Activated naive CD8-positive, alpha-beta T cell treated with anti-CD3 and anti-CD28 coated beads for 36 hours (primary cell): ENCODE data around the gene SFMBT1. TPM values are rescaled to one million over a fixed set of nuclear protein-coding genes. Genes with fewer than 3 reads are reported as not detected.

Experiments used
- DNase-seq: peaks from one replicate; pipeline ENCODE4 v3.0.0; 2021
- H3K27ac Mint-ChIP-seq: one replicate; pipeline ENCODE4 v1.8.0; 2022; ENCODE audit warnings: mild to moderate bottlenecking, moderate library complexity, mixed read lengths
- H3K27me3 Mint-ChIP-seq: one replicate; pipeline ENCODE4 v1.8.0; 2022; ENCODE audit warnings: mild to moderate bottlenecking, mixed read lengths
- H3K36me3 Mint-ChIP-seq: one replicate; pipeline ENCODE4 v1.8.0; 2021; ENCODE audit warnings: mild to moderate bottlenecking, mixed read lengths
- H3K4me1 Mint-ChIP-seq: one replicate; pipeline ENCODE4 v1.8.0; 2021; ENCODE audit warnings: mixed read lengths
- H3K4me3 Mint-ChIP-seq: one replicate; pipeline ENCODE4 v1.8.0; 2022; ENCODE audit warnings: mild to moderate bottlenecking, moderate library complexity, mixed read lengths
- H3K9me3 Mint-ChIP-seq: one replicate; pipeline ENCODE4 v1.8.0; 2022; ENCODE audit warnings: mixed read lengths
- total RNA-seq, 2 experiments: library from RNA; stranded (reverse); gene quantifications; one replicate each; pipeline ENCODE4 v1.2.3, GENCODE V29; 2021

Gene SFMBT1
- total RNA-seq, 2 experiments from 2014 or later, result 19.7 to 21.9 TPM

DNA sequence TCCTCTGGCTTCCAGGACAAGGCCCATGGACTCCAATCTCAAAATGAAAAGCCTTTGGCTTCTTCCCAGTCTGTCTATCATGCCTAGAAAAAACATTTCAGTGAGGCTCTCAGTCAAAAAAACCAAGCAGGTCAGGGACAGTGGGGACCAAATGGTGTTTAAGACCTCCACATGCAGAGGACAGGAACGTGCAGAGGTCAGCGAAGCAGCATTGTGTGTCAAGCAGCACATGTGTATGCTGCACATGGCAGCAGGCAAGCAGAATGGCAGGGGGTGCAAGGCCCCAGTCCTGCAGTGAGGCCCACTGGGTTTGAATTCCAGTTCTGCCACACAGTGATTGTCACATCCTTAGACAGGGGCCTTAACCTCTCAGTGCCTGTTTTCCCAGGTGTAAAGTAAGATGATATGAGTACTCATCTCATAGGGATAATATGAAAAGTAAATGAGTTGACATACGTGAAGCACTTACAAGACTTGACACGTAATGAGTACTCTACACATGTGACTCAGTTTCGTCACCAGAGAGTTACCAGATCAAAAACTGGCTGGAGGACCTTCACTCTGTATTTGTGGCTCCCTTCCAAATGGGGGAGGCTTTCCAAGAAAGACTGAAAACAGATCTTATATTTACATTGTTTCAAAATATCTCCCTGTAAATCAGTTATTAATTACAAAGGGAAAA, 159.7 kb downstream of the SFMBT1 start:
- Mint-ChIP-seq H3K27me3 (no peaks in the 10 kb centered on the region), H3K4me3 (no peak overlapping the region), H3K4me1 (peaks cover 21% of the 10 kb centered on the region), H3K9me3 (no peaks in the 10 kb centered on the region), H3K36me3 (peaks cover 35% of the 10 kb centered on the region), H3K27ac (no peak overlapping the region)
- DNase-seq, result no peak

DNA sequence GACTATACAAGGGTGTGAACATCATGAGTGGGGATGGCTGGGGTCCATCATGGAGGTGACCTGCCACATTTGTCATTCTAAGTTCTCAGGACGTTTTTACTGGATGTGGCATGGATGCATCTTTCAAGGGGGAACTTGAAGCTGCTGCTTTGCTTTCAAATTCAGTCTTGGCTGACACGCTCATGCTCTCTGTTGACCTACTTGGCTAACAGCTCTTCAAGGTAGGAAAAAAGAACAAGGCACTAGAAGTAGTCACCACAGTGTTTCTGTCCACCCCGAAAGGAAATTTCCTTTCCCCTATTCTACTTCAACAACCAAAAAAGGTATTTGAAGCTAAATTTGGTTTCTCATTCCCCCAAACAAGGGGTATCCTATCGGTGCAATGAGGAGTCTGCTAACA, 163.5 kb downstream of the SFMBT1 start:
- DNase-seq, result no peak
- Mint-ChIP-seq H3K36me3 (peaks cover 32% of the 10 kb centered on the region), H3K27ac (no peak overlapping the region), H3K4me3 (no peak overlapping the region), H3K4me1 (peaks cover 16% of the 10 kb centered on the region), H3K27me3 (no peaks in the 10 kb centered on the region), H3K9me3 (no peaks in the 10 kb centered on the region)

DNA sequence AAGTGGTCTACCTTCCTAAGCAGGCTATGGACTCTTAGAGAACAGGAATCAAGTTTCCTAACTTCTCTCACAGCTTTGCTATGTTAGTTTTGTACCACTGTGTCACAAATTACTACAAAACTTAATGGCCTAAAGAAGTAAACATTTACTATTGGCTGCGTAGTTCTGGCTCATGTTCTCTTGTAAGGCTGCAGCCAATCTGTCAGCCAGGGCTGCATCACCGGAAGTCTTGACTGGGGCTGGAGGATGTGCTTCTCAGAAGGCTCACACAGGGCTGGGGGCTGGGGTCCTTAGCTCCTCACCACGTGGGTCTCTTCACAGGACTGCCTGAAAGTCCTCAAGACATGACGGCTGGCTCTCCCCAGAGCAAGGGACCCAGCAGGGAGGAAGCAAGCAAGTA, 164.0 kb downstream of the SFMBT1 start:
- H3K4me1 Mint-ChIP-seq, result peaks cover 16% of the 10 kb centered on the region
- no peak overlapping the region for H3K4me3 Mint-ChIP-seq
- H3K9me3 Mint-ChIP-seq, result no peaks in the 10 kb centered on the region
- DNase-seq, result no peak
- H3K27me3 Mint-ChIP-seq, result no peaks in the 10 kb centered on the region
- H3K27ac Mint-ChIP-seq, result no peak overlapping the region
- H3K36me3 Mint-ChIP-seq, result peaks cover 32% of the 10 kb centered on the region

DNA sequence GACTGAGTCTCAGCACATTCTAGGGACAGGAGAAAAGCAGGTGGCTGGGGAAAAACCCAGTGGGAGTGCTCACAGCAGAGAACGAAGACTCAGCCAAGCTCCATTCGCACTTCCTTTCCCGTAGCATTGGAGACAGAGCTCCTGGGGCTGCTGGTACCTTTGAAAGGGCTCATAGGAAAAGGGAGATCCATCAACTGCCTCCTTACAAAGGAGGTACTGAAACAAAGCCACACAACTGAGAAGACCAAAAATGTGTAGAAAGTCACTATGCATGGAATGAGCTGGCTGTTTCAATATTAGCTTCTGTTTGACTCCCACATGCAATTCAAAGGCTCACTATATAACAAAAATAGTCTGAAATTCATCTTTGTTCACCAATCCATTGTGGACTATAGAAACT, 165.4 kb downstream of the SFMBT1 start:
- peaks cover 20% of the 10 kb centered on the region for H3K36me3 Mint-ChIP-seq
- no peak overlapping the region for H3K4me3 Mint-ChIP-seq
- peak overlapping the region; percentile 1 for H3K27ac Mint-ChIP-seq
- no peak for DNase-seq
- H3K9me3 Mint-ChIP-seq, result no peaks in the 10 kb centered on the region
- H3K27me3 Mint-ChIP-seq, result no peaks in the 10 kb centered on the region
- H3K4me1 Mint-ChIP-seq, result peaks cover 20% of the 10 kb centered on the region

DNA sequence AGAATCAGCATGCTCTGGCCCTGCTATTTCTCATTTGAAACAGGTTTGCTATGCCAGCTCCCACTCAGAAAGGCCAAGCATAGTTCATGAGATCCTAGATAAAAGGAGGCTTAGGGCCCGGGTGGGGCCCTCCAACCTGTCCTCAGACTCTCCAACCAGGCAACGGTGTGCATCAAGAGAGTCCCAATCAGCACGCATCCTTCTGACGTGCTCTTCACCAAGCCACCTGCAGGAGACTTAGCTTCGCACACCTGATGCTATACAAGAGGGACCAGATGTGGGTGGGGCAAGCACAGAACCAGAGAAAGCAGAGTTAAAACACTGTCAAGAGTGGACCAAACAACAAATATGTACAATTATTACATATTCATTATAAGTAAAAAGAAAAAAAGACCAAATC, 165.8 kb downstream of the SFMBT1 start:
- Mint-ChIP-seq H3K4me3 (no peak overlapping the region), H3K9me3 (no peaks in the 10 kb centered on the region), H3K27me3 (no peaks in the 10 kb centered on the region), H3K27ac (no peak overlapping the region), H3K4me1 (peaks cover 24% of the 10 kb centered on the region), H3K36me3 (peaks cover 18% of the 10 kb centered on the region)
- no peak for DNase-seq

DNA sequence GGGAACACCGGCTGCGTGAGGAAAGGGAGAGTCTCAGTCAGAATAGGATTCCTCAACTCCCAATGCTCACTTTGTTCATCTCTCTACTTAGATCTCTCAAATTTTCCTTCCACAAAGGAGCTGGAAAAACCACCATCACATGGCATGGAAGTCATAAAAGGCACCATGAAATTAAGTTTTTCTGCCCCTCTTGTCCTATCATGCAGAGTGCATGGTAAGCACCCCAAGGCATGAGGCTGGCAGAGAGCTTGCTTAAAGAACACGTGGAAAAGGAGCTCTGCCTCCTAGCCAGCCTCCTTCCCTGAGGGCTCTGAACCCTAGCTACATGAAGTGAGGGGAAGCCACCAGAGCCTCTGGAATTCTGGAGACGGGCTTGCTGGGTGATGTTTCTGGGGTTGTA, 166.3 kb downstream of the SFMBT1 start:
- Mint-ChIP-seq H3K36me3 (peaks cover 15% of the 10 kb centered on the region), H3K27ac (no peak overlapping the region), H3K27me3 (no peaks in the 10 kb centered on the region), H3K4me3 (no peak overlapping the region), H3K9me3 (no peaks in the 10 kb centered on the region), H3K4me1 (peaks cover 29% of the 10 kb centered on the region)
- DNase-seq, result no peak

DNA sequence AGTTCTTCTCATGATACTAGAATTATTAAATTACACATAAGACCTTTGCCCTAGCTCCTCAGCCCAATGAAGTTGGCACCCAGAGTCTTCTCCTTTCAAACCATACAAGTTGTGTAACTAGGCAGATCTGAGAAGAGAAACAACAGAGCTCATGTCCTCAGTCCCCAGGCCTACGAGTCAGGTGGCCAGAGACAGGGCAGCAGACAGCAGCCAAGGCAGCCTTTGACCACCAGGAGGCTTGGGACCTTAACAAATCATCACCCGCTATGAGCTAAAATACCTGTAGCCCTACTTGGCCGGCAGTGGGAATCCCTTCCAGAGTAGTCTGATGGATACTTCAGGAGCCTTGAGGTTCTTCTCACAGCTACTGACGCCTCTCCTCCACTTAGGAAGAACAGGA, 166.8 kb downstream of the SFMBT1 start:
- Mint-ChIP-seq H3K27ac (no peak overlapping the region), H3K36me3 (peaks cover 11% of the 10 kb centered on the region), H3K4me1 (peaks cover 34% of the 10 kb centered on the region), H3K4me3 (no peak overlapping the region), H3K27me3 (no peaks in the 10 kb centered on the region), H3K9me3 (no peaks in the 10 kb centered on the region)
- DNase-seq, result no peak

DNA sequence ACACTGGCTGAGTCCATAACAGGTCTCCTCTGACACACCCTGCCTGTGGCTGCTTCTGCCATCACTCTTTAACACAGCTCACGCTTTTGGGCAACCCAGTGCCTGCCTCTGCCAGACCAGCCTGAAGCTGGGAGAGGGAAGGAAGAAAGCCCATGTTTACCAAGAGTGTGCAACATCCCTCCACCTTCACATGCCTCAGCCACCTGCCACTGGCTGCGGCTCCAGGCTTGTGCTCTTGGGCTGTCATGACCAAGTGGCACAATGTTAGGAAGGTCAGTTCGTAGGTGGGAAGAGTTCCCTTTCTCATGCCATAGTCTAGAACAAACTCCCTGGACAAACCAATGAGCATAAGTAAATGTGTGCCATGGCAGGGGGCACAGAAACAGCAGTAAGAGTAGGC, 168.8 kb downstream of the SFMBT1 start:
- Mint-ChIP-seq H3K4me1 (peaks cover 38% of the 10 kb centered on the region), H3K4me3 (no peak overlapping the region), H3K36me3 (peaks cover 15% of the 10 kb centered on the region), H3K27ac (no peak overlapping the region), H3K27me3 (no peaks in the 10 kb centered on the region), H3K9me3 (no peaks in the 10 kb centered on the region)
- DNase-seq, result no peak

DNA sequence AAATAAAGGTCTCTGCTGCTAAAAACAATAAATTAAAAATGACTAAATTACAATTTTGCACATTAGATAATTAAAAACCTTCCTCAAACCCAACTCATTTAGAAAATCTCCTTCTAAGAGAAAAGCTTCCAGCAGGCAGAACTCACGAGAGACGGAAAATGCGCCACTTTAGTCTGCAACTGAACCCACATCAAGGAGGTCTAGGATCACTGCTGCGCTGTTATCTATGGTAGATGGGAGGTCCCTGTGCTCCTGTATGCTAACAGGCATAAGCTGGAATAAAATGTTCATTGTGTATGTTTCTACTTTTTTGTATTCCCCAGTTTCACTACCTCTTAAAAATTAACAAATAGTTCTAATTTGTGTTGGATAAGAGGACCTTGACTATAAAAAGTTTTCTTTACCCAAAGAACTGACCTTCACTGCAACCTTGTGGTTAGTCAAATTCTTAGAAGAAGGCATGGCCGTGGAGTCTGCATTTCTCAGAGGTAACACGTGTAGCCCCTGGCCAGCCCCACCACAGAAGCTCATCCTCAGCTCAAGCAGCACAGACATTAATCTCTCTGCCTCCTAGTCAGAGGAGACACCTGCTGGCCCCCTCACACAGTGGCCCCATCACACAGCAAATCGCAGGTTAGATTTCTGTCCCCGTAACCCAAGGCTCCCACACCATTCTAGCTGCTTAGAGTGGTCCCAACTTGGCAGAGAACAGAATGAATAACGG, 170.8 kb downstream of the SFMBT1 start:
- Mint-ChIP-seq H3K36me3 (peaks cover 20% of the 10 kb centered on the region), H3K4me1 (peaks cover 33% of the 10 kb centered on the region), H3K27me3 (no peaks in the 10 kb centered on the region), H3K4me3 (peak overlapping the region; percentile 24), H3K27ac (peak overlapping the region; percentile 76), H3K9me3 (no peaks in the 10 kb centered on the region)
- DNase-seq, result no peak

DNA sequence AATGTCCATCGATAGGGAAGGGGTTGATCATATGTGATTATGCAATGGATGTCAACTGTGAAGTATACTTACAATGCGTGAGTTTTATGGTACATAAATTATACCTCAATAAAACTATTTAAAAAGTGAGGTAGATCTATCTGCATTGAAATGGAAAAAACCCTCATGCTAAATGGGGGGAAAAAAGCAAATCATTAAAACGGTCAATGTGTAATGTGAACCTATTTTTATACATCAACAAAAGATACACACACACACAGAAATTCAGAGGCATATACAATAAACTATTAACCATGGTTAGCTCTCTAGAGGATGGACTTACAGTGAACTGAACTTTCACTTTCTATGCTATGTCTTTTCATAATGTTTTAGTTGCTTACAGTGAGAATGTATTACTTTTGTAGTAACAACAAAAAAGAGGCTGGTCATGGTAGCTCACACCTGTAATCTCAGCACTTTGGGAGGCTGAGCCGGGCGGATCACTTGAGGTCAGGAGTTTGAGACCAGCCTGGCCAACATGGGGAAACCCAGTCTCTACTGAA, 171.6 kb downstream of the SFMBT1 start:
- Mint-ChIP-seq H3K4me3 (no peak overlapping the region), H3K36me3 (peaks cover 18% of the 10 kb centered on the region), H3K4me1 (peaks cover 30% of the 10 kb centered on the region), H3K27ac (peak overlapping the region; percentile 59), H3K9me3 (no peaks in the 10 kb centered on the region), H3K27me3 (no peaks in the 10 kb centered on the region)
- no peak for DNase-seq

DNA sequence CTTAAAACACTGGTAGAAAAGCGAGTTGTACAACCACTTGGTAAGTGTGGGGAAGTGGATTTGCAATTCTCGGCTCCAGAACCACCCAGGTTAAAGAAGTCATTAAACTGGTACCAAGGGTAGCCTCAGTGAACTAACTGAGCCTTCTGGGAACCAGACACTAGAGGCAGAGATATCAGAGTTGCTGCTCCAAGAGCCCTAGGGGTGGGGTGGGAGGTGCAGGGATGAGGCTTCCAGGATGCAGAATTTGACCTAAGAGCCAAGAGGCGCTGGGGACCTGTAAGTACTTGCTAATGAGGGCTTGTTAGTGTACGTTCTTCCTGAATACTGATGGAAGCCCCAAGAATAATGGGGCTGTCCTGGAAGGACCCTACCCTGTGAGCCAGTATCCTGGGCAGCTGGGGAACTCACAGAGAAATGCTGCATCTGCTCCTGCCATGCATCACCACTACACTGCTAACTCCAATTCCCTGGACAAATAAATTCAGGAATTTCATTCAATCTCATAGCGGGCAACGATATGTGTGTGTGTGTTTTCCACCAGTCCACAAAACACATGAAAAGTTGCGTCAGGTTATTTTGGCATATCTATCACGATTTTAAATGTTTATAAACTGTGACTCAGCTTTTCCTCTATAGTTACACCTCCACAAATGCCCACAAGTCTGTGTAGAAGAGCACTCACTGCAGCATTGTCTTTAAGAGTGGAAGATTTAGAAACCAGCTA, 172.3 kb downstream of the SFMBT1 start:
- H3K27me3 Mint-ChIP-seq, result no peaks in the 10 kb centered on the region
- peaks cover 30% of the 10 kb centered on the region for H3K4me1 Mint-ChIP-seq
- no peak for DNase-seq
- no peaks in the 10 kb centered on the region for H3K9me3 Mint-ChIP-seq
- peaks cover 21% of the 10 kb centered on the region for H3K36me3 Mint-ChIP-seq
- H3K4me3 Mint-ChIP-seq, result no peak overlapping the region
- no peak overlapping the region for H3K27ac Mint-ChIP-seq

DNA sequence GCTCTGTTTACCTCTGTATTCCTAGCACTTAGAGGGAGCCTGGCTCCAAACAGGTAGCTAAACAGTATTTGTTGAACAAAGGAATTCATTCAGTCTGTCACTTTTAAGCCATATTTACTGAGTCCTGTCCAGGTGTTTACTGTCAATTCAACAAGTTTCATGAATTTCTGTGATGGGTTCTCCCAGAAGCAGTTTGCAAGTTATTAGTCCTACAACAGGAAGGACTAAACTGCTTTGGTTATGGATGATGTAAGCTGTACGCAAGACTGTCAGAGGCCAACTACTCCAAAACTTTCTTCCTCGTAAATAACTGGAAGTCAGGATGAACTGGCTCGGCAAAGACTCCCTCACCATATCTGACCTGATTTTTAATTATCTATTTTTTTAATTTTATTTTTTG, 173.6 kb downstream of the SFMBT1 start:
- no peak for DNase-seq
- H3K36me3 Mint-ChIP-seq, result peaks cover 24% of the 10 kb centered on the region
- no peaks in the 10 kb centered on the region for H3K27me3 Mint-ChIP-seq
- no peak overlapping the region for H3K27ac Mint-ChIP-seq
- peaks cover 30% of the 10 kb centered on the region for H3K4me1 Mint-ChIP-seq
- no peaks in the 10 kb centered on the region for H3K9me3 Mint-ChIP-seq
- no peak overlapping the region for H3K4me3 Mint-ChIP-seq

DNA sequence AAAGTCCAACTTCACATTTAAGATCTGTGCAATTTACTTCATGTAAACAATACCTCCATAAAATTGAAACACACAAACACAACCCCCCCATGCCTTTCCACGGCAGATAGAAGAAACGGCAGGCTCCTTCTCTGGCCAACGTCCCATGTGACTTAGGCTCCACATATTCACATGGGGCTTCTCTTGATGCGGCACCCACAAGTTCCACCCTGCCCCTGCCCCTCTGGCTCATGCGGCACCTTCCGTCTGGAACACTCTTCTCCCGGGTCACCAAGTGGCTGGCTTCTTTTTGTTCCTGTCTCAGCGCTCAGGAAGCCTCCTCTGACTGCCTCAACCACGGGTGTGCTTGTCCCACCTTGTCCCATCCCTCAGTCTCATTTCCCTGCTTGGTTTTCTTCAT, 174.1 kb downstream of the SFMBT1 start:
- Mint-ChIP-seq H3K4me1 (peaks cover 30% of the 10 kb centered on the region), H3K4me3 (no peak overlapping the region), H3K27me3 (no peaks in the 10 kb centered on the region), H3K36me3 (peaks cover 25% of the 10 kb centered on the region), H3K9me3 (no peaks in the 10 kb centered on the region), H3K27ac (no peak overlapping the region)
- DNase-seq, result no peak

DNA sequence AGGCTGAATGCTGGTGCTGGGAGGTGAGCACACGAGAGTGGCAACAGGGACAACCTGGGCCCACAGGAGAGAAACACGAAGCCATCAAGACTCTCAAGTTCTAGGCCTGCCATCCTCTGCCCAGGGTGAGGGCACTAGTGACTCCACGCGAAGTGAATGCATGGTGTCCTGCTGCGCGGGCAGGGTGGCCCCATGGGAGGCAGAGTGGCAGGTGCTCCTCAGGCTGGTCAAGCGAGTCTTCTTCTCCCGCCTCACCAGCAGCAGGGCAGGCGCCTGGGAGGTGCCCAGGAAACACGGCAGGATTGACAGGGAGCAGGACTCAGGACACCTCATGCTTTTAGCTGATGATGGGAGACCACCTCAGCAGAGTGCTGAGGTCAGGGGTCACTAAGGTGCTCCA, 175.4 kb downstream of the SFMBT1 start:
- Mint-ChIP-seq H3K27ac (no peak overlapping the region), H3K4me1 (peaks cover 22% of the 10 kb centered on the region), H3K27me3 (no peaks in the 10 kb centered on the region), H3K9me3 (peaks cover 7% of the 10 kb centered on the region), H3K36me3 (peaks cover 33% of the 10 kb centered on the region), H3K4me3 (no peak overlapping the region)
- DNase-seq, result no peak

DNA sequence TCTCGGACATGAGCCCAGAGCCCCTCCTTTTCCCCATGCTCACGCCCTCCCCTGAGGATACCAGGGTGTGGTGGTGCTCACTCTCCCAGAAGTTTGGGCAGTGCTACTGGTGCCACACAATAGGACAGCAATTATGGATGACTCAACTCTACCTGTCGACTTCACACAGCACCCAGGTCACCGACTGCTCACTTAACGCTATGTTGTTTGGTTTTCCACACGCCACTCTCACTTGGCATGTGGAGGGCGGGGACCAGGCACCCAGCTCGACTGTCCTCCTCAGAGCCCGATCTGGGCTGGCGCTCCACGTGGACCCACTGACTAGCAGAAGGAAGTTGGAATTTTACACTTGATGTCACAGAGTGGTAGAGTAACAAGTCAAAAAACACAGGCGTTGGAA, 179.4 kb downstream of the SFMBT1 start:
- no peaks in the 10 kb centered on the region for H3K27me3 Mint-ChIP-seq
- H3K4me1 Mint-ChIP-seq, result peaks cover 3% of the 10 kb centered on the region
- no peak overlapping the region for H3K4me3 Mint-ChIP-seq
- no peak for DNase-seq
- no peak overlapping the region for H3K27ac Mint-ChIP-seq
- peaks cover 48% of the 10 kb centered on the region for H3K36me3 Mint-ChIP-seq
- H3K9me3 Mint-ChIP-seq, result peaks cover 16% of the 10 kb centered on the region
